Mesothelial cell of epicardium (in vitro differentiated cells): Measurements from ENCODE around the gene OSTN. TPM values are rescaled to one million over a fixed set of nuclear protein-coding genes. Genes with fewer than 3 reads are reported as not detected.
"Not testable (repeated sequence)": the region's sequence is repeated elsewhere in the genome, so short reads cannot be mapped to it uniquely, and the experiment has no call there.

Source experiments
- DNase-seq, 2 experiments: peaks; one replicate each; pipeline ENCODE4 v3.0.0; 2021; ENCODE audit warnings: low spot score in 2 of 2; ENCODE audit not compliant: unreplicated experiment in 2 of 2
- H3K27ac Mint-ChIP-seq: 2 replicates; pipeline ENCODE4 v1.8.0; 2021; ENCODE audit warnings: mixed read lengths
- H3K27me3 Mint-ChIP-seq: 2 replicates; pipeline ENCODE4 v1.8.0; 2021; ENCODE audit warnings: low read depth, mixed read lengths
- H3K36me3 Mint-ChIP-seq: 2 replicates; pipeline ENCODE4 v1.8.0; 2021; ENCODE audit warnings: mixed read lengths
- H3K4me1 Mint-ChIP-seq: 2 replicates; pipeline ENCODE4 v1.8.0; 2021; ENCODE audit warnings: mixed read lengths
- H3K4me3 Mint-ChIP-seq: 2 replicates; pipeline ENCODE4 v1.8.0; 2021; ENCODE audit warnings: mild to moderate bottlenecking, moderate library complexity, mixed read lengths
- H3K9me3 Mint-ChIP-seq: 2 replicates; pipeline ENCODE4 v1.8.0; 2021; ENCODE audit warnings: mixed read lengths
- CTCF ChIP-seq: fragments of 200-600 bp; sonication (generic); IDR thresholded peaks from one replicate; pipeline ENCODE4 v1.5.0; 2021; ENCODE audit warnings: antibody characterized with exemption; ENCODE audit not compliant: unreplicated experiment
- total RNA-seq: library from RNA; stranded (reverse); gene quantifications from 3 replicates; pipeline ENCODE4 v1.2.1, GENCODE V29; 2021

Gene OSTN
- total RNA-seq, 1 donor from 2014 or later, result 1.0 TPM

DNA sequence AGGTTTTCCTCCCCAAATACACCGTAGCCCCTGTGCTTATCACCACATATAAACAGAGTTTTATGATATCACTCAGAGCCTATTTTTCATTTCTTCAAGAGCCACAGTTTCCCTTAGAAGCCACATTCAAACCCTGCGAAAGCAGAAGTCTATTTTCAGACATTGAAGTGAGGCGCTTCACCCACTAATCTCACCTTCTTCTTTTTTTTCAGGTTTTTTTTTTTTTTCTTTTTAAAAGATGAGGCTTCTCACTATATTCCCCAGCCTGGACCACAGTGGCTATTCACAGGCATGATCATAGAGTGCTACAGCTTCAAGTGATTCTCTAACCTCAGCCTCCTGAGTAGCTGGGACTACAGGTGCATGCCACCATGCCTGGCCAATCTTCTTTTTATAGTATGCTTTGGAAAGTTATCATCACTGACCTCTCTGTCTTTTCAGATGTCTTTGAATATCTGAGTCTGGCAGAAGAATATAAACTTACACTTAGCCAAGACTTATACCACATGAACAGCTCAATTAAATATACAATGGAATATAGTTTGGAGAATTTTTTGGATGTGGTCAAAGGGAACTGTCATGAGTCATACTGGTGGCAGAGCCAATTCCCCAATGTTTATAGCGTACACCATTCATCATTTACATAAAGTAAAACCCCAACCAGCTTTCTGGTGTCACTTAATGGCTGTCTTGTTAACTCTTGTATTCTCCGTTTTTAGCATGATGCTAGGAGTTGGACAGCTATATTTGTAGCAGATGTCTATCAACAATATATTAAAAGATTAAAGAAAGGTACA lies 70.4 kb downstream of the OSTN start:
- TF ChIP-seq CTCF, result no peak
- no peaks in the 10 kb centered on the region for H3K36me3 Mint-ChIP-seq
- H3K4me1 Mint-ChIP-seq, result no peaks in the 10 kb centered on the region
- H3K4me3 Mint-ChIP-seq, result no peak overlapping the region
- H3K9me3 Mint-ChIP-seq, result peaks cover 11% of the 10 kb centered on the region
- no peak overlapping the region for H3K27ac Mint-ChIP-seq
- DNase-seq, result no peak
- H3K27me3 Mint-ChIP-seq, result no peaks in the 10 kb centered on the region

GRCh38 chr3:191275244-191275643 lies 76.2 kb downstream of the OSTN start:
- not testable (repeated sequence) for H3K27ac Mint-ChIP-seq, H3K4me3 Mint-ChIP-seq

GRCh38 chr3:191275751-191276150 lies 76.7 kb downstream of the OSTN start:
- Mint-ChIP-seq H3K27ac (no peak overlapping the region), H3K36me3 (no peaks in the 10 kb centered on the region), H3K4me3 (no peak overlapping the region), H3K9me3 (peaks cover 11% of the 10 kb centered on the region), H3K4me1 (peaks cover 14% of the 10 kb centered on the region), H3K27me3 (no peaks in the 10 kb centered on the region)
- no peak for TF ChIP-seq CTCF
- no peak for DNase-seq

More at GRCh38 chr3:191275244-191275643, 76.2 kb downstream of the OSTN start:
- peaks cover 11% of the 10 kb centered on the region for H3K9me3 Mint-ChIP-seq
- not testable (repeated sequence) for H3K4me1 Mint-ChIP-seq, DNase-seq, H3K27me3 Mint-ChIP-seq, H3K36me3 Mint-ChIP-seq

DNA sequence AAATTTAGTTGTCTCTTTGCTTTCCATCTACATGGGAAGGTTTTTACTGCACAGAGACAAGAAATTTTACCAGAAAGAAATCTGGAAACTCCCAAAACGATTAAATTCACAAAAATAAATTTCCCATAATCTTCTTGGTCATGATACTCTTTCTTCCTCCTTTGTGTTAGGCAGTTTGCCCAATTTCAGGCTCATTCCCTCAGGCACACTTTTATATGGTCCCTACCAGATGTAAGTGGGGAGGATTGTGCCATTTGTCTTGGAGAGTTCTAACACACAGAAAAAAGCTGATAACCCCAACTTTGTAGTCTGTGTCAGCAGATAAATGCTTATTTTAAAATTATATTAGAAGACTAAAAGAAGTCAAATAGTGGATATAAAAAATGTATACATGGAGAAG lies 81.1 kb downstream of the OSTN start:
- Mint-ChIP-seq H3K27me3 (no peaks in the 10 kb centered on the region), H3K36me3 (no peaks in the 10 kb centered on the region), H3K27ac (peak overlapping the region; percentile 75), H3K4me1 (peaks cover 24% of the 10 kb centered on the region), H3K4me3 (no peak overlapping the region), H3K9me3 (peaks cover 2% of the 10 kb centered on the region)
- DNase-seq, result no peak
- TF ChIP-seq CTCF, result no peak

DNA sequence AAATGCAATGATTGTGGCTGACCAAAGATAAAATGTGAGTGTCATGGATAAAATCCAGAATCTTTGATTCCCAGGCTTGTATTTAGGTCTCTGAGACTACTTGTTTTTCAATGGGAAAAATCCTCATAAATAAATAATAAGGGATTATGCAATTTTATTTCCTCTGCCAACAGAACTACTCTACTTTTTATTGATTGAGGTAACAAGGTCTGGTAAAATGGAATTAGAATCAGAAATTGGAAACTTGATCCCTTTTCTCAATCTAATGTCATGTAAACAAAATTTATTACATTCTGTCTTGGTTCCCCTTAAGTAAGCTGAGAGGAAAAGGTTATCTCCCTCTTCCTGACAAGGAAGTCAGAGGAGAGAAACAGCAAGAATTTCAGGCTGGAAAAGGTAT lies 81.8 kb downstream of the OSTN start:
- peaks cover 4% of the 10 kb centered on the region for H3K9me3 Mint-ChIP-seq

More for the DNA sequence above, 81.8 kb downstream of the OSTN start:
- Mint-ChIP-seq H3K4me3 (no peak overlapping the region), H3K4me1 (peaks cover 24% of the 10 kb centered on the region), H3K27me3 (no peaks in the 10 kb centered on the region), H3K36me3 (no peaks in the 10 kb centered on the region), H3K27ac (peak overlapping the region; percentile 59)
- DNase-seq, result no peak
- TF ChIP-seq CTCF, result no peak
